HepG2 (cell line): ENCODE results near the gene PIGN. TPM values are rescaled to one million over a fixed set of nuclear protein-coding genes. Genes with fewer than 3 reads are reported as not detected.
A peak's percentile ranks its signal among the peaks of the same experiment; 100 is the strongest.

Experiments
- ADNP ChIP-seq: sonication (generic); formaldehyde crosslinking; IDR thresholded peaks from 2 replicates; pipeline ENCODE4 v1.4.0; 2020; ENCODE audit warnings: missing genetic modification reagents
- ATF7 ChIP-seq, 2 experiments: fragments of 450-650 bp in 1 of 2; sonication (generic) in 1 of 2; formaldehyde crosslinking in 1 of 2; IDR thresholded peaks; 2 replicates each; pipeline versions ENCODE4 v1.4.0 to v1.6.1; 2016 to 2020; ENCODE audit warnings: antibody characterized with exemption in 1 of 2, mild to moderate bottlenecking in 1 of 2, missing genetic modification reagents in 1 of 2
- CEBPG ChIP-seq: IDR thresholded peaks from 2 replicates; pipeline ENCODE4 v1.6.1; 2016
- EP300 ChIP-seq, 3 experiments: sonication (generic) in 1 of 3; formaldehyde crosslinking in 1 of 3; IDR thresholded peaks; 2 replicates each; pipeline versions ENCODE4 v1.5.1 to v1.6.1; 2011 to 2020; ENCODE audit warnings: low read depth in 2 of 3, low read length in 2 of 3, borderline replicate concordance in 1 of 3, improper control_type of control experiment in 1 of 3, mild to moderate bottlenecking in 1 of 3, missing genetic modification reagents in 1 of 3, moderate library complexity in 1 of 3
- HNF4A ChIP-seq: sonication (generic); formaldehyde crosslinking; IDR thresholded peaks from 2 replicates; pipeline ENCODE4 v1.4.0; 2020; ENCODE audit warnings: missing genetic modification reagents
- KLF15 ChIP-seq: sonication (generic); formaldehyde crosslinking; IDR thresholded peaks from 2 replicates; pipeline ENCODE4 v1.8.1; 2023; ENCODE audit warnings: borderline replicate concordance, mild to moderate bottlenecking, inconsistent platforms, missing genetic modification reagents, mixed read lengths
- KLF16 ChIP-seq, 2 experiments: sonication (generic) in 1 of 2; formaldehyde crosslinking in 1 of 2; IDR thresholded peaks; 2 replicates each; pipeline versions ENCODE4 v1.6.1 to v1.8.0; 2016 to 2023; ENCODE audit warnings: missing genetic modification reagents in 2 of 2, missing compliant biosample characterization in 1 of 2
- KMT2B ChIP-seq: IDR thresholded peaks from 2 replicates; pipeline ENCODE4 v1.6.1; 2016; ENCODE audit warnings: missing genetic modification reagents, missing compliant biosample characterization
- MBNL3 ChIP-seq: fragments of 250-450 bp; sonication (Bioruptor Pico); conservative IDR thresholded peaks from 2 replicates; pipeline ENCODE4 v1.8.0; 2022; ENCODE audit warnings: mild to moderate bottlenecking, inconsistent platforms
- NRL ChIP-seq: sonication (generic); formaldehyde crosslinking; IDR thresholded peaks from 2 replicates; pipeline ENCODE4 v1.5.0; 2020; ENCODE audit warnings: missing genetic modification reagents, mild to moderate bottlenecking, moderate library complexity, borderline replicate concordance
- PHF21A ChIP-seq: sonication (generic); formaldehyde crosslinking; IDR thresholded peaks from 2 replicates; pipeline ENCODE4 v1.5.0; 2020; ENCODE audit warnings: mild to moderate bottlenecking, missing genetic modification reagents
- POLR2G ChIP-seq: fragments of 200-400 bp; formaldehyde crosslinking; IDR thresholded peaks from 2 replicates; pipeline ENCODE4 v1.6.1; 2018; ENCODE audit warnings: mild to moderate bottlenecking, low read depth, low read length, moderate library complexity
- SOX5 ChIP-seq: IDR thresholded peaks from 2 replicates; pipeline ENCODE4 v1.6.1; 2016; ENCODE audit warnings: borderline replicate concordance
- WIZ ChIP-seq: sonication (generic); formaldehyde crosslinking; IDR thresholded peaks from 2 replicates; pipeline ENCODE4 v1.5.1; 2020; ENCODE audit warnings: mild to moderate bottlenecking, missing genetic modification reagents
- XRCC5 ChIP-seq: fragments of 200-400 bp; formaldehyde crosslinking; optimal IDR thresholded peaks from 2 replicates; pipeline ENCODE3; 2017; ENCODE audit warnings: mild to moderate bottlenecking, low read length
- ZBTB1 ChIP-seq: sonication (generic); formaldehyde crosslinking; IDR thresholded peaks from 2 replicates; pipeline ENCODE4 v1.4.0; 2020; ENCODE audit warnings: missing genetic modification reagents, borderline replicate concordance
- ZFP62 ChIP-seq: sonication (generic); formaldehyde crosslinking; IDR thresholded peaks from 2 replicates; pipeline ENCODE4 v1.4.0; 2020; ENCODE audit warnings: missing genetic modification reagents
- ZKSCAN5 ChIP-seq: sonication (generic); formaldehyde crosslinking; IDR thresholded peaks from 2 replicates; pipeline ENCODE4 v1.5.1; 2020; ENCODE audit warnings: mild to moderate bottlenecking, missing genetic modification reagents
- ZNF205 ChIP-seq: IDR thresholded peaks from 2 replicates; pipeline ENCODE4 v1.6.1; 2018; ENCODE audit warnings: missing biosample characterization, missing genetic modification reagents
- ZNF24 ChIP-seq: fragments of 450-650 bp; IDR thresholded peaks from 2 replicates; pipeline ENCODE4 v1.6.1; 2017; ENCODE audit warnings: antibody characterized with exemption, mild to moderate bottlenecking
- ZNF263 ChIP-seq: sonication (generic); formaldehyde crosslinking; IDR thresholded peaks from 2 replicates; pipeline ENCODE4 v1.4.0; 2020; ENCODE audit warnings: missing genetic modification reagents
- ZNF281 ChIP-seq: sonication (generic); formaldehyde crosslinking; IDR thresholded peaks from 2 replicates; pipeline ENCODE4 v1.4.0; 2020; ENCODE audit warnings: missing genetic modification reagents, borderline replicate concordance
- ZNF317 ChIP-seq: sonication (generic); formaldehyde crosslinking; IDR thresholded peaks from 2 replicates; pipeline ENCODE4 v1.5.0; 2020; ENCODE audit warnings: mild to moderate bottlenecking, missing genetic modification reagents
- ZNF329 ChIP-seq: sonication (generic); formaldehyde crosslinking; IDR thresholded peaks from 2 replicates; pipeline ENCODE4 v1.9.0; 2021; ENCODE audit warnings: low read depth, mild to moderate bottlenecking, missing genetic modification reagents
- ZNF33A ChIP-seq: sonication (generic); formaldehyde crosslinking; IDR thresholded peaks from 2 replicates; pipeline ENCODE4 v1.5.1; 2020; ENCODE audit warnings: missing genetic modification reagents, mild to moderate bottlenecking, moderate library complexity, borderline replicate concordance
- ZNF543 ChIP-seq: sonication (generic); formaldehyde crosslinking; IDR thresholded peaks from 2 replicates; pipeline ENCODE4 v1.4.0; 2020; ENCODE audit warnings: mild to moderate bottlenecking, missing genetic modification reagents
- ZNF615 ChIP-seq: sonication (generic); formaldehyde crosslinking; IDR thresholded peaks from 2 replicates; pipeline ENCODE4 v1.5.0; 2020; ENCODE audit warnings: mild to moderate bottlenecking, missing genetic modification reagents, borderline replicate concordance
- ZNF644 ChIP-seq: IDR thresholded peaks from 2 replicates; pipeline ENCODE4 v1.6.1; 2016; ENCODE audit warnings: low read depth
- polyA plus RNA-seq, 8 experiments: library from polyadenylated mRNA; depleted of rRNA in 3 of 8; stranded (reverse) in 7 of 8; unstranded in 1 of 8; fragments of >200 nt; fragmentation: Illumina TruSeq in 4 of 8; extraction: Trizol in 4 of 8; gene quantifications; 2 replicates each; pipeline versions ENCODE4 v1.2.1 to v1.2.3, GENCODE V29; 2011 to 2016; ENCODE audit warnings: low read depth in 4 of 8, missing spikeins in 1 of 8, mixed read lengths in 1 of 8; ENCODE audit not compliant: insufficient read depth in 1 of 8
- total RNA-seq, 5 experiments: library from RNA; depleted of rRNA; stranded (reverse); fragments of >200 nt; fragmentation: Illumina TruSeq; extraction: Trizol; gene quantifications; 2 replicates each; pipeline ENCODE4 v1.2.3, GENCODE V29; 2016; ENCODE audit warnings: low read depth in 1 of 5
- TF ChIP-seq, protein P1 (sequence below): sonication (generic); formaldehyde crosslinking; IDR thresholded peaks from 2 replicates; pipeline ENCODE4 v1.8.0; 2022; ENCODE audit warnings: low read depth, missing genetic modification reagents

Gene PIGN
- total and polyA plus RNA-seq, 2 of the 13 experiments (the other 11 are each of a cell fraction or from before 2014, with no cell fraction given), result 15.5 to 33.6 TPM

DNA sequence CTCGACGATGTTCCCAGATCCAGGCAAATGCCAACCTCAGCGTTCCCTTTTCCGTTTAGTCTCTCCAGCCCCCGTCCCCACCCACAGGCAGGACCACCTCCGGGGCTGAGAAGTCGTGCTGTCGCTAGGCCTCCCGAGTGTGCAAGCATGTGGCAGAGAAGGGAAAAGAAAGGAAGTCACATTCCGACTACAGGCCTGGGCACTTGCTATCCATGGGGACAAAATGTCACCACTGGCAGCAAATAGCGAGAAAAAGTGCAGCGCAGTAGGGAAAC is 420 bp downstream of the PIGN start (continued):
- TF ChIP-seq KLF16 (CRISPR knock-in tag; IDR thresholded peaks at IDR 0.05) (no peak), CEBPG (CRISPR knock-in tag) (no peak), MBNL3 (CRISPR knock-in tag) (no peak), ZNF33A (CRISPR knock-in tag) (no peak), ZNF205 (CRISPR knock-in tag) (no peak), ZKSCAN5 (CRISPR knock-in tag) (no peak), ZFP62 (CRISPR knock-in tag) (no peak), HNF4A (CRISPR knock-in tag) (no peak), XRCC5 (no peak), ZNF317 (CRISPR knock-in tag) (no peak), EP300 (IDR thresholded peaks at IDR 0.05; ENCODE audit: low read depth in 2 of 2, low read length in 2 of 2) (no peak), EP300 (CRISPR knock-in tag; IDR thresholded peaks at IDR 0.05; ENCODE audit: borderline replicate concordance) (no peak), ZNF615 (CRISPR knock-in tag) (no peak), WIZ (CRISPR knock-in tag) (no peak), ZNF543 (CRISPR knock-in tag) (no peak), ZBTB1 (CRISPR knock-in tag) (no peak), ZNF263 (no peak; the same call in 1 of the 2 replicates), ADNP (CRISPR knock-in tag) (no peak), NRL (CRISPR knock-in tag) (no peak), PHF21A (CRISPR knock-in tag) (no peak), ZNF281 (CRISPR knock-in tag) (no peak), ZNF644 (CRISPR knock-in tag) (0 out of 2 replicates have a peak, but pooled peaks have one; percentile 36), KMT2B (CRISPR knock-in tag) (no peak), ZNF24 (no peak), ZNF329 (no peak), POLR2G (no peak), SOX5 (no peak), KLF15 (CRISPR knock-in tag) (no peak), ATF7 (IDR thresholded peaks at IDR 0.05) (no peak), ATF7 (CRISPR knock-in tag; IDR thresholded peaks at IDR 0.05) (no peak)
- TF ChIP-seq, protein P1, sequence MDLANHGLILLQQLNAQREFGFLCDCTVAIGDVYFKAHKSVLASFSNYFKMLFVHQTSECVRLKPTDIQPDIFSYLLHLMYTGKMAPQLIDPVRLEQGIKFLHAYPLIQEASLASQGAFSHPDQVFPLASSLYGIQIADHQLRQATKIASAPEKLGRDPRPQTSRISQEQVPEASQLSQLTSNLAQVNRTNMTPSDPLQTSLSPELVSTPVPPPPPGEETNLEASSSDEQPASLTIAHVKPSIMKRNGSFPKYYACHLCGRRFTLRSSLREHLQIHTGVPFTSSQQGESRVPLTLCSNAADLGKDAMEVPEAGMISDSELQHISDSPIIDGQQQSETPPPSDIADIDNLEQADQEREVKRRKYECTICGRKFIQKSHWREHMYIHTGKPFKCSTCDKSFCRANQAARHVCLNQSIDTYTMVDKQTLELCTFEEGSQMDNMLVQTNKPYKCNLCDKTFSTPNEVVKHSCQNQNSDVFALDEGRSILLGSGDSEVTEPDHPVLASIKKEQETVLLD, result no peak
